H9 (cell line): Measurements from ENCODE around the gene MID1. TPM values are rescaled to one million over a fixed set of nuclear protein-coding genes. Genes with fewer than 3 reads are reported as not detected.

Source experiments
- DNase-seq: peaks from one replicate; pipeline ENCODE4 v3.0.0-alpha.2; 2017
- H2AFZ ChIP-seq: one replicate; pipeline ENCODE4 v1.6.1; 2013; ENCODE audit warnings: mild to moderate bottlenecking, low read length, control low read depth, moderate library complexity
- H2AK5ac ChIP-seq: 2 replicates; pipeline ENCODE4 v1.6.1; 2013; ENCODE audit warnings: low read length, control low read depth, mixed read lengths; ENCODE audit not compliant: insufficient read length
- H2BK120ac ChIP-seq: one replicate; pipeline ENCODE4 v1.6.1; 2013; ENCODE audit warnings: low read depth, mild to moderate bottlenecking, low read length, control low read depth, inconsistent platforms; ENCODE audit not compliant: poor library complexity, severe bottlenecking
- H2BK12ac ChIP-seq: 2 replicates; pipeline ENCODE4 v1.6.1; 2013; ENCODE audit warnings: low read length, control low read depth, mixed read lengths, low read depth; ENCODE audit not compliant: insufficient read length
- H2BK15ac ChIP-seq: 2 replicates; pipeline ENCODE4 v1.6.1; 2013; ENCODE audit warnings: low read depth, low read length, control low read depth
- H2BK20ac ChIP-seq: one replicate; pipeline ENCODE4 v1.6.1; 2013; ENCODE audit warnings: low read depth, mild to moderate bottlenecking, low read length, control low read depth, inconsistent platforms; ENCODE audit not compliant: poor library complexity, severe bottlenecking
- H2BK5ac ChIP-seq: 2 replicates; pipeline ENCODE4 v1.6.1; 2013; ENCODE audit warnings: low read length, control low read depth, mixed read lengths; ENCODE audit not compliant: insufficient read length
- H3K14ac ChIP-seq: 2 replicates; pipeline ENCODE4 v1.6.1; 2013; ENCODE audit warnings: low read length, control low read depth; ENCODE audit not compliant: insufficient read depth
- H3K18ac ChIP-seq: 2 replicates; pipeline ENCODE4 v1.6.1; 2013; ENCODE audit warnings: low read depth, mild to moderate bottlenecking, mixed read lengths, low read length, control low read depth; ENCODE audit not compliant: insufficient read length
- H3K23ac ChIP-seq: 2 replicates; pipeline ENCODE4 v1.6.1; 2013; ENCODE audit warnings: low read length, control low read depth, mixed read lengths, low read depth; ENCODE audit not compliant: insufficient read length
- H3K23me2 ChIP-seq: 2 replicates; pipeline ENCODE4 v1.6.1; 2013; ENCODE audit warnings: low read depth, mild to moderate bottlenecking, mixed read lengths, low read length, control low read depth; ENCODE audit not compliant: insufficient read length, poor library complexity, severe bottlenecking
- H3K27ac ChIP-seq: 2 replicates; pipeline ENCODE4 v1.5.1; 2013; ENCODE audit warnings: low read length, control low read depth, mixed read lengths, low read depth; ENCODE audit not compliant: insufficient read length
- H3K27me3 ChIP-seq: 2 replicates; pipeline ENCODE4 v1.6.1; 2013; ENCODE audit warnings: low read length, control low read depth, inconsistent platforms; ENCODE audit not compliant: insufficient read depth
- H3K4ac ChIP-seq: 2 replicates; pipeline ENCODE4 v1.6.1; 2013; ENCODE audit warnings: low read depth, mild to moderate bottlenecking, control low read depth, inconsistent platforms, low read length, moderate library complexity
- H3K4me1 ChIP-seq: 2 replicates; pipeline ENCODE4 v1.6.1; 2013; ENCODE audit warnings: low read length, control low read depth, inconsistent platforms; ENCODE audit not compliant: insufficient read depth
- H3K4me2 ChIP-seq: 2 replicates; pipeline ENCODE4 v1.6.1; 2013; ENCODE audit warnings: low read length, control low read depth, mixed read lengths; ENCODE audit not compliant: insufficient read length, insufficient read depth
- H3K56ac ChIP-seq: 2 replicates; pipeline ENCODE4 v1.6.1; 2013; ENCODE audit warnings: low read depth, mild to moderate bottlenecking, mixed read lengths, low read length, control low read depth; ENCODE audit not compliant: insufficient read length
- H3K79me1 ChIP-seq: 2 replicates; pipeline ENCODE4 v1.6.1; 2013; ENCODE audit warnings: low read depth, mild to moderate bottlenecking, moderate library complexity, low read length, control low read depth, inconsistent platforms; ENCODE audit not compliant: insufficient read depth, poor library complexity, severe bottlenecking
- H3K79me2 ChIP-seq: 2 replicates; pipeline ENCODE4 v1.6.1; 2013; ENCODE audit warnings: low read length, control low read depth, inconsistent platforms; ENCODE audit not compliant: insufficient read depth
- H3K9ac ChIP-seq: 2 replicates; pipeline ENCODE4 v1.6.1; 2013; ENCODE audit warnings: low read length, control low read depth, mixed read lengths; ENCODE audit not compliant: insufficient read length; ENCODE audit errors: extremely low read depth
- H3K9me3 ChIP-seq: one replicate; pipeline ENCODE4 v1.6.1; 2013; ENCODE audit warnings: low read depth, low read length, inconsistent platforms; ENCODE audit not compliant: control insufficient read depth
- H3T11ph ChIP-seq: one replicate; pipeline ENCODE4 v1.6.1; 2013; ENCODE audit warnings: mild to moderate bottlenecking, low read length, control low read depth, inconsistent platforms
- H4K20me1 ChIP-seq: one replicate; pipeline ENCODE4 v1.6.1; 2013; ENCODE audit not compliant: control insufficient read depth, insufficient read length, insufficient read depth
- H4K5ac ChIP-seq: 2 replicates; pipeline ENCODE4 v1.6.1; 2013; ENCODE audit warnings: low read depth, mild to moderate bottlenecking, mixed read lengths, low read length, control low read depth; ENCODE audit not compliant: insufficient read length
- H4K8ac ChIP-seq: replicated peaks from 2 replicates; pipeline ENCODE4 v1.6.1; 2013; ENCODE audit warnings: low read length, control low read depth, mixed read lengths, low read depth; ENCODE audit not compliant: insufficient read length
- H4K91ac ChIP-seq: 2 replicates; pipeline ENCODE4 v1.6.1; 2013; ENCODE audit warnings: low read depth, mild to moderate bottlenecking, moderate library complexity, mixed read lengths, low read length, control low read depth; ENCODE audit not compliant: insufficient read length
- H3K27ac Mint-ChIP-seq, 3 experiments: 2 replicates in 2 of 3; 3 replicates in 1 of 3; pipeline ENCODE4 v1.8.0; 2020 to 2021; ENCODE audit warnings: mixed read lengths in 3 of 3, mild to moderate bottlenecking in 1 of 3, moderate library complexity in 1 of 3
- H3K27me3 Mint-ChIP-seq: 2 replicates; pipeline ENCODE4 v1.8.0; 2021; ENCODE audit warnings: low read depth, mild to moderate bottlenecking, moderate library complexity, mixed read lengths
- H3K36me3 Mint-ChIP-seq, 3 experiments: 2 replicates in 2 of 3; 3 replicates in 1 of 3; pipeline ENCODE4 v1.8.0; 2020 to 2021; ENCODE audit warnings: low read depth in 3 of 3, mixed read lengths in 3 of 3; ENCODE audit not compliant: insufficient read depth in 1 of 3
- H3K4me1 Mint-ChIP-seq, 2 experiments: 2 replicates each; pipeline ENCODE4 v1.8.0; 2020; ENCODE audit warnings: mixed read lengths in 2 of 2
- H3K4me3 Mint-ChIP-seq, 2 experiments: 2 replicates in 1 of 2; 3 replicates in 1 of 2; pipeline ENCODE4 v1.8.0; 2020 to 2021; ENCODE audit warnings: mild to moderate bottlenecking in 2 of 2, mixed read lengths in 2 of 2, moderate library complexity in 1 of 2
- H3K9me3 Mint-ChIP-seq, 2 experiments: 2 replicates in 1 of 2; 3 replicates in 1 of 2; pipeline ENCODE4 v1.8.0; 2020; ENCODE audit warnings: mild to moderate bottlenecking in 2 of 2, mixed read lengths in 2 of 2, moderate library complexity in 1 of 2
- CTCF ChIP-seq: fragments of 200-600 bp; sonication (generic); conservative IDR thresholded peaks from 3 replicates; pipeline ENCODE4 v1.8.0; 2021; ENCODE audit warnings: antibody characterized with exemption, mild to moderate bottlenecking
- WGBS: extraction: QIAGEN DNeasy Blood & Tissue Kit; methylation state at CpG from one replicate; pipeline ENCODE4 v1.1.7; 2013; ENCODE audit warnings: missing lambda C conversion rate, low lambda C conversion rate, mixed read lengths; ENCODE audit not compliant: insufficient read length; ENCODE audit errors: extremely low coverage; 5-methylcytosine and 5-hydroxymethylcytosine counted together
- total RNA-seq: library from RNA; stranded (reverse); gene quantifications from 2 replicates; pipeline ENCODE4 v1.2.1, GENCODE V29; 2021

MID1 gene
- total RNA-seq, 1 experiment from 2014 or later: 32.9 TPM

GRCh38 chrX:10602646-10603045, 17.7 kb downstream of the MID1 start:
- Histone ChIP-seq H3K9me3 (no peaks in the 10 kb centered on the region), H3K79me1 (no peaks in the 10 kb centered on the region), H3K4me2 (no peak overlapping the region), H2BK120ac (no peak overlapping the region), H4K5ac (no peak overlapping the region), H3K27ac (no peak overlapping the region), H2BK12ac (no peak overlapping the region), H4K8ac (no peak overlapping the region), H3K56ac (no peak overlapping the region), H3K4ac (no peak overlapping the region), H3K9ac (no peak overlapping the region), H3K4me1 (peaks cover 8% of the 10 kb centered on the region), H2AK5ac (no peak overlapping the region), H4K91ac (no peak overlapping the region), H3K79me2 (peaks cover 30% of the 10 kb centered on the region; the same call in 1 of the 2 replicates), H2AFZ (no peak overlapping the region), H3K18ac (no peak overlapping the region), H2BK5ac (no peak overlapping the region), H2BK20ac (no peak overlapping the region), H2BK15ac (no peak overlapping the region), H4K20me1 (no peaks in the 10 kb centered on the region), H3K27me3 (no peaks in the 10 kb centered on the region), H3K23me2 (no peaks in the 10 kb centered on the region), H3K14ac (no peak overlapping the region), H3T11ph (no peak overlapping the region), H3K23ac (no peak overlapping the region)
- H3K4me3 Mint-ChIP-seq: no peak overlapping the region
- H3K27me3 Mint-ChIP-seq: no peaks in the 10 kb centered on the region
- peaks cover 0 to 16% (median 3%) of the 10 kb centered on the region in 3 experiments; a peak in 5 of 7 replicates for H3K36me3 Mint-ChIP-seq
- no peak for TF ChIP-seq CTCF
- H3K9me3 Mint-ChIP-seq: peaks cover 25 to 31% of the 10 kb centered on the region in 2 experiments
- no peak for DNase-seq
- WGBS: no CpG with 5 or more reads among the region's 2 CpGs
- no peak overlapping the region for H3K27ac Mint-ChIP-seq
- H3K4me1 Mint-ChIP-seq: peaks cover 46 to 47% of the 10 kb centered on the region in 2 experiments
